NK-92 (cell line): Measurements from ENCODE around the gene CD151.

ENCODE experiments used
- DNase-seq: peaks from one replicate; lab custom pipeline; 2025; ENCODE audit not compliant: unreplicated experiment; lab: John Stamatoyannopoulos, UW

Gene CD151

GRCh38 chr11:869399-870126, 36.8 kb downstream of the CD151 start:
- DNase-seq: no peak

GRCh38 chr11:870127-870413, 37.3 kb downstream of the CD151 start:
- DNase-seq: no peak

- no peak for DNase-seq
Measured at GRCh38 chr11:870418-870817, 37.7 kb downstream of the CD151 start.

GRCh38 chr11:871472-871871, 38.7 kb downstream of the CD151 start:
- DNase-seq: no peak

GRCh38 chr11:872799-873198, 40.0 kb downstream of the CD151 start:
- no peak for DNase-seq

- DNase-seq: no peak
Measured at GRCh38 chr11:873706-874105, 41.0 kb downstream of the CD151 start.

GRCh38 chr11:875203-875602, 42.5 kb downstream of the CD151 start:
- no peak for DNase-seq

- no peak for DNase-seq
Measured at GRCh38 chr11:875769-876301, 43.1 kb downstream of the CD151 start.

- DNase-seq: no peak
Measured at GRCh38 chr11:876545-876944, 43.8 kb downstream of the CD151 start.

- DNase-seq: no peak
Measured at GRCh38 chr11:877565-877964, 44.8 kb downstream of the CD151 start.

- DNase-seq: no peak
Measured at GRCh38 chr11:880447-880846, 47.7 kb downstream of the CD151 start.

GRCh38 chr11:882596-882995, 49.8 kb downstream of the CD151 start:
- DNase-seq: no peak

- no peak for DNase-seq
Measured at GRCh38 chr11:883527-883926, 50.8 kb downstream of the CD151 start.

- DNase-seq: no peak
Measured at GRCh38 chr11:884578-885070, 51.9 kb downstream of the CD151 start.

GRCh38 chr11:886568-886967, 53.8 kb downstream of the CD151 start:
- DNase-seq: no peak

- DNase-seq: no peak
Measured at GRCh38 chr11:887589-887988, 54.8 kb downstream of the CD151 start.
